NCI-H187 treated with DMSO at 0.1 percent for 48 hours (cell line): ENCODE measurements around the gene DYNLL2.
"Not testable (repeated sequence)": the region's sequence is repeated elsewhere in the genome, so short reads cannot be mapped to it uniquely, and the experiment has no call there.

Experiments used
- DNase-seq: peaks from one replicate; lab custom pipeline; 2025; lab: John Stamatoyannopoulos, UW

DYNLL2 gene

DNA sequence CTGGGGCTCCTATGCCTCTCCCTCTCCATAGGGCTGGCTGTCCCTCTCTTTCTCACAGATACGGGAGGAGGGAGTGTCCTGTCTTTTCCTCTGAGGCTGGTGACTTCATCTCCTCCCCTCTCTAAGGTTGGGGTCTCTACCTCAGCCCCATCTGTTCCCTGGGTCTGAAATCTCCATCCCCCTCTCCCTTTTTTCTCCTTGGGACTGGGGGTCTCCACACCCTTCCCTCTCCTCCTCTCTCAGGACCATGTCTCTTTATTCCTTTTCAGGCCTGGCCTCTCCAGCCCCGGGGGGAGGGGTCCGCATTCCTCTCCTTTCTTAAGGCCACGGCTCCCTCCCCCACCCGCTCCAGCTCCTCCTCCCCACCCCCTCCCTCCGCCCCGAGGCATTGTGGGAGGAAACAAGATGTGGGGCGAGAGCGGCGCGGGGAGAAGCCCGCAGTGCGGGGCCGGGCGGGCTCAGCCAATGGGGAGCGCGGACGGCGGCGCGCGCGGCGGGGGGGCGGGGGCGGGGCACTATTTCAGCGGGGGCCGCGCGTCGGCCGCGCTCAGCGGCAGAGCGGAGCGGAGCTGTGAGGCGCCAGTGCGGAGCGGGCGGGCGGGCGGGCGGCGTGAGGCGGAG lies at the start of gene DYNLL2:
TSS of gene DYNLL2 (plus strand) at position 550 of the 621 bp plus-strand sequence. CDS start 3,672 bp downstream, outside the sequence.
- DNase-seq = peak; percentile 79

DNA sequence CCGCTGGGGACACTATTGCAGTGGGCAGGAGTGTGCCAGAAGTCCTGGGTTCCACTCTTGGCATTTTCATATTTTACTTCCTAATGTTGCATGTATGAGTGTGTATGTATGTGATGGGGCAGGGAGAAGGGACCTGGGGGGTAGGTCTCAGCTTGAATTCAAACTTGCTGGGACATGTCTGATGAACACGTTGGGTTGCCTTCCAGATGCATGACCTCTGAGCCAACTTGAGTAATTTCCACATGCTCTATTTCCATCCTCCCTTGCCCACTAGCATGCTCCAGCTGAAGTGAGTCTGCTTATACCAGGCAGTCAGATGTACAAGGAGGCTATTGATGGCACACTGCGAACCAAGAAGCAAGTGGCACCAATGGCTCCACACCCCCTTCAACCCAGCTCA lies 43.2 kb upstream of the DYNLL2 start:
- no peak for DNase-seq

DNA sequence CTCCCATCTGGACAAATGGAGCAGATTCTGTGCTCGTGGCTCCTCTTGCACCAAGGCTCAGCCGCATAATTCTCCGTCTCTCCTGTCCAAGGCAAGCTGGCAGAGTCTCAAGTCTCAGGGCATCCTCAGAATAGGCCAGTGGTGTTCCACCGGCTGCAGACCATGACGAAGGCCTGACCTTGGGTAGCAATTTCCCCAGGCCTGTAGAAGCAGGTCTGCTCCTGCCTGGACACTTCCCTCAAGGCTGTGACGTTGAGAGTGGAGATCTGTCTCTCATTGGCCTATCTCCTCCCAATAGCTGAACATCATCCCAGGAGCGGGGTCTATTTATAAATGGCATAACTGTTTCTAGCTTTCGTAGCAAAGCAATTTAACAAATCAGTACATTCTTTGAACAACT lies 42.8 kb upstream of the DYNLL2 start:
- DNase-seq = no peak

DNA sequence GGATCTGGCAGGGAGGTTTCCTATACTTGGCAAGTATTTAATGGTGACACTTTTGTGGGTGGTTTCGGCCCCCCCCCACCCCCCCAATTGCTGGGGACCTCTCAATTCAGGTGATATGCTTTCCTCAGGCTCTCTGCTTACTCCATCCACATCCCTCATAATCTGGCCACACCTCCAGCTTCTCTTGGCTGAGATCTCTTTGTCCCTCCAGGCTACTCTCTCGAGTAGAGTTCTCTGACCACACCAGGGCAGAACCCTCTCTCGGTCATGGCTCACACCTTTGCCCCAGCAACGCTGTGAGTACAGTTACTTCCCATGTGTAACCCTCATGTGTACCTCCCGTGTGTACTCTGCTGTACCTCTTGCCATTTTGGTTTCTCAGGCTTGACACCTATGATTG lies 42.1 kb upstream of the DYNLL2 start:
- no peak for DNase-seq

DNA sequence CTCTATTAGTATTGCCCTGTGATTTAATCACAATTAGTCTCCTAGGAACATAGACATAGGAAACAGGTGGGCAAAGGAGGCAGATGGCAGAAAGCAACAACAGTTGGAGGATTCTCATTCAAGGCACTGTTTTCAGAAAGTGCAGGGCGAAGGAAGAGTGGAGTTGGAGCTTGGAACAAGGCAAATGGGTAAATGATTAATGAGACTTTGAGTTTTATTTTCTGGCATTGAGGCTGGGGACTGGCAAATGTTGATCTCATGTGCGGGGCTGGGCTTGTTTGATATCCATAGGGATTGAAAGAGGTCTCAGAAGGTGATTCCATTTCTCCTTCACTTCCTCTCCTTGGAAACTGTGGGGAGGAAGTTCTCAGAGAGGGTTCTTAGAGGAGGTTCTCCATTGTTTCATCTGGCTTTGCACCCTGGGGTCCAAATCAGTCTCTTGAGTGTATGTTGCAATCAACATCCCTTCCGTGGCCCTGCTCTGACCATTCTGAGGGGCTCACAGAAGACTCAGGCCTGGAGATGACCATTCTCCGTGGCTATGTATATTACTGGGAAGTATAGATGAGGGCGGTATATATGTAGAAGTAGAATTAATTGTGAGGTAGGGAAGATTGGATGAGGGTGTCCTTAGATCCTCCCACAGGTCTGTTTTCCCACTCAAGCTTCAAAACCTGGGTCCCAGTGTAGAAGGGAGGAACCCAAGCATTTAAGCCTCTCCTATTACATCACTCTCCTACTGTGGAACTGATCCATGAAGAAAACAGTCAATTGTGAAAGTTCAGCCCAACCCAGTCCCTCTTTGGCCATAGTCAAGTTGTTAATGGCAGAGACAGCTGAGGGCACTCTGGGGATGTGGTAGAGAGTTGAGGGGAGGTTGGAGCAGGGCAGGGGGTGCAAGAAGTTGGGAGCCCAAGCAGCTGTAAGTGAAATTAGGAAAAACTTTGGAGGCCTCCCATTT lies 39.7 kb upstream of the DYNLL2 start:
- DNase-seq = no peak

DNA sequence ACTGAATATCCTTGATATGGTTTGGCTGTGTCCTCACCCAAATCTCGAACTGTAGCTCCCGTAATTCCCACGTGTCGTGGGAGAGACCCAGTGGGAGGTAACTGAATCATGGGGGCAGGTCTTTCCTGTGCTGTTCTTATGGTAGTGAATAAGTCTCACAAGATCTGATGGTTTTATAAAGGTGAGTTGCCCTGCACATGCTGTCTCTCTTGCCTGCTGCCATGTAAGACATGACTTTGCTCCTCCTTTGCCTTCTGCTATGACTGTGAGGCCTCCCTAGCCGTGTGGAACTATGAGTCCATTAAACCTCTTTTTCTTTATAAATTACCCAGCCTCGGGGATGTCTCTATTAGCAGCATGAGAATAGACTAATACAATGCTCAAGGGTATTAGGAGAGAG lies 39.0 kb upstream of the DYNLL2 start:
- DNase-seq = not testable (repeated sequence)

DNA sequence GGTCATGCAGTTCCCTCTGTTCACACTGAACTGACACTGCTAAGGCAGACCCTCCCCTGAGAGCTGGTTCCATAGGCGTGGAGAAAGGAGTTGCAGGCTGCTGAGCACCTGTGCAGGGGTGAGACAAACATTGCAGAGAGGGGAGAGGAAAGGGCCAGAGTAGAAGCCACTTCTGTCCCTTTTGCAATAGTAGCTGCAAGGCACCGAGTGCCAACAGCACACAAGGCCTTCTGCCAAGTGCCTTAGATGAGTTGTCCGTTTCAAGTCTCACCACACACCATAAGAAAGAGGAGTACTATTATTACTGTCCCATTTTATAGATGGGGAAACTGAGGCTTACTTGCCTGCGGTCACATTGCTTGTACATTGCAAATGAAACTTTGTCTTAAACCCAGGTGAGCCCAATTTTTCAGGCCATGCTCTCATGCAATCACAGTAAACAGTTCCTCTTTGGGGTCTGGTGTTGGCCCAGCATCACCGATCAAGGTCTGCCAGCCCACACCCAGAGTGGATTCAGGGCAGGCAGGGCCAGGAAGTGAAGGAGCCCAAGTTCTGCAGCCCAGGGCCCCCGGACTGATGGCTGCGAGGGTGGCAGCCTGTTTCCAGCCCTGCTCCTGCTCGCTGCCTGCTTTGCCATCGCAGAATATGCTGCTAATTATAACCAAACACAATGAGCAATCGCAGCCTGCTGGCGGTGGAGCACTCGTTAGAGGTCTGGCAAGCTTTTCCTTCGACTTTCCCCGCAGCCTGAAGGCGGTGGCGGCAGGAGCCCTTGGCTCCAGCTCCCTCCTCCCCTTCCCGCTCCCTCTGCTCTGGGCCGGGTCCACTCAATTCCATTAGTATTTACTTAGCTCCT lies 36.8 kb upstream of the DYNLL2 start:
- DNase-seq = no peak

DNA sequence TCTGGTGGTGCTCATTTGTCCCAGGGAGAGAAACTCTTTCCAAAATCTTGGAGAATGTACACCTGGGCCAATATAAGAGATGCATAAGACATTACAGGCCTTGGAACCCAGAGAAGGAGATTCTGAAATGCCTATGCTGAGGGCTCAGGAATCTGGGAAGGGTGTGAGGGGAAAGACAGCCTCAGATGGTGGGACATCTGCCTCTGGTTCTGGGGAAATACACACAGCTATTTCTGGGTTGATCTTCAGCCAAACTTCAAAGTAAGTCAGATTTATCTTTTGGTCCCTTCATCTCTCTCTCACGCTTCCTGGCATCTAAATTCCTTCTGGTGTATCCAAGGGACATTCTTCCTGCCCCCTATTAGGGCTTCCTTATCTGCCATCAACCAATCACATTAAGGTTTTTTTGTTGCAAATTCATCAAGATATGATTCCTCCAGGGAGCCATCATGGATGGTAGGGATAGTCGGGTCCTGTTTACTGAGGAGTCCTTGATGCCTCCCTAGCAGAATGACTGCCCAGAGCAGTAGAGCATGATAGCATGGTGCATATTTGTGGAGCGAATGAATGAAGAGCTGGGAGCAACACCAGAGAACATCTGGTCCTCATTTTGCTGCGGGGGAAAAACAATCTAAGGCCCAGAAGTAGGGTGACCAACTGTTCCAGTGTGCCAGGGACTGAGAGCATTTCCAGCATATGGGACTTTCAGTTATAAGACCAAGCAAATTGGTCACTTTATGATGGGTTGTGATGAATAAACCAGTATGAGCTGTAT lies 35.7 kb upstream of the DYNLL2 start:
- no peak for DNase-seq

DNA sequence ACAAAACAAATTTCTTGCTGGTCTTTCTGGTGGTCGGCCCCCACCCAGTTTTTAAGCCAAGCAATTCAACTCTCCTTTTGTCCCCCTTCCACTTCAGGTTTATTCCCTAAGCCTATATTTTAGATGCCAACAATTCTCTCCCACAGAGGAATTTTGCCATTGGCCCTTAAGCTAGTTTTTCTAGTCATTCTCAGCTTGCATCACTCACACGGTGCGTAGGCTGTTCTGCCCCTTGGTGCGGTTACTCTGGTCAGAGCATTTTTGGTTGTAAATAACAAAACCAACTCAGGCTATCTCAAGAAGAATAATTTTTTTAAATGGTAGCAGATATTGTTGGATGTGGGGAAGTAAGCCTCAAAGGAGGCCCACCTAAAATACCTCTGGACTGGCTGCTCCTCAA lies 33.7 kb upstream of the DYNLL2 start:
- no peak for DNase-seq

DNA sequence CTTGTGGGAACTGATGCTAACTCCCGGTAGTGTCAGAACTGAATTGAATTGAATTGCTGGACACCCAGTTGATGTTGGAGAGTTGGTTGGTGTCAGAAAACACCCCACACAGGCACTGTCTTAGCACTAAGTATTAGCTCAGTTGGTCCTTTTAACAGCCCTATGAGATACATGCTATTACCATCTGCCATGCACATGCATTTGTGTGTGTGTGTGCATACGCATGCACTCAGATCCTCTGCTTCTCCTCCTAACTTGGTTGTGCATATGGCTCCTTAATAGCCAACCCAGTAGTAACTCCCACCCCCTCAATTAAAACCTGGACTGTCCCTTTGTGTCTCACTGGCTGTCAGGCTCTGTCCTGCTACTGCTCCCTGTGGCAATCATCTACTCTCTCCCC lies 32.3 kb upstream of the DYNLL2 start:
- no peak for DNase-seq

DNA sequence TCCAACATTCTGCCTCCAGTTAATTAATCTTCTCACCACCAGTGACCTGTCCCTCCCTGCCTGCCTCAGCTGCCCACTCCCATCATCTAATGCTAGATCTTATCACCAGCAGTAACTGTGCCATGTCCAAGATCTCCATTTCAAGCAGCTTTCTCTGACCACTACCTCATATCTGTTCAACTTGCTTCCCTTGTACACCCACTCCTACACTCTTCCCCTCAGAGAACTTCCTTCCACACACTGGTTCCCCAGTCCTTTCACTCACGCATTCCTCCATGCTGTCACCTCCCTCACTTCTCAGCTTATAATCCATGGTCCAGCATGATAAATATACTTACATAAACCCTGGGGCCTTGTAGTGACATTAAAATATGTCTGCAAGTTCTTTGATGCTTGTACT lies 31.8 kb upstream of the DYNLL2 start:
- no peak for DNase-seq

DNA sequence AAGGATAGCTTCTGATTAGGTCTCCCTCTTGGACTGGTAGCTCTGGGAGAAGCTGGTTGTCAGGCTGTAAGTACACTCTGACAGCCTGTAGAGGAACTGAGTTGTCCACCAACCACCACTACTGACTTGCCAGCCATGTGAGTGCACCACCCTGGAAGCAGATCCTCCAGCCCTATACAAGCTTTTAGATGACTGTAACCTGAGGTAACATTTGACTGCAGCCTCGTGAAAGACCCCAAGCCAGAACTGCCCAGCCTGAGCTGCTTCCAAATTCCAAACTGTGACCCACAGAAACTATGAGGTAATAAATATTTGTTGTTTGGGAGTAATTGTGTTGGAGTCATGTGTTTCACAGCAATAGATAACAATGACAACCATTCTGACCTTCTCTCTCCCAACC lies 30.8 kb upstream of the DYNLL2 start:
- no peak for DNase-seq

DNA sequence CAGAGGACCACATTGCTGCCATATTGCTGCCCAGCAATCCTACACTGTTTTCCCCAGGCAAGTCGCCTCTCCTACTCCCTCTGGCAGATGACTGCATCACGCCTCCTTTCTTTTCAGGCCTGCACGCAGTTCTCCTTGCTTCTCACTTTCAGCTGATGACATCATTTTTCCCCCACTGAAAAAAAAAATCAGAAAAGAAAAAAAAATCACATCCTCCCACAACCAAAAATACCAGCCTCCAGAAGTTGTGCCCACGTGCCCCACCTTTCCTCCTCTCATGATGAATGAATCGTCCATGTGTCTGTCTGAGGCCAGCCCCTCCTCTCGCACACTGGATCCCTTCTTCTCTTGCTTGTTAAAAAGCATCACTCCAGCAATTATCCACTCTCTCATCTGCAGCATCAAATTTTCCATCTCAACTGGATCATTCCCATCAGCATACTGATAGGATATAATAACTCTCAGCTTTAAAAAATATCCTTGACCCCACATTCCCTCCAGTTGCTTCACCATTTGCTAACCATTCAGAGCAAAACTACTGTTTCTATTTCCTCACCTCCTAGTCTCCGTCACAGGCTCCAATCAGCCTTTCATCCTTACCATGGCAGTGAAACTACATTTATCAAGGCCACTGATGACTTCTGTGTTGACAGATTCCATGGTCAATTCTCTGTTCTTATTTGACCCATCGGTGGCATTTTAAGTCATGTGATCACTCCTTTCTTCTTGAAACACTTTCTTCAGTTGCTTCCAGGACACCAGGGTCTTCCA lies 30.1 kb upstream of the DYNLL2 start:
- DNase-seq = no peak

DNA sequence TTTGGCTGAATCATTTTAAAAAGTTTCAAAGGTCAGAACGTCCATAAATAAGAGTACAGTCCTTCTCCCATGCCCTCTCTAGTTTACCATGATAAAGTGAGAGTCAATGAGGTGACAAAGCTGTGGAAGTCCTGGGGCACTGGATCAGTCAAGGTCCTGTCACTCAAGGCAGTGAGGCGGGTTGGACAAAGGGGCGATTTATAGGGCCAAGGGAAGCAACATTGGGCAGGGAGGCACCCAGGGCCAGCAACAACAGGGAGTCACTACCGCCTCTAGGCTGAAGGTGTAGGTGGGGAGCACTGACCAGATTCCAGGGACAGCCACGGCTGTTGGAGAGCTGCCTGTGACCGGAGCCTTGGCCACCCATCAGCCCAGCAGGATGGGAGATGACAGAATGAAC lies 28.6 kb upstream of the DYNLL2 start:
- DNase-seq = no peak

DNA sequence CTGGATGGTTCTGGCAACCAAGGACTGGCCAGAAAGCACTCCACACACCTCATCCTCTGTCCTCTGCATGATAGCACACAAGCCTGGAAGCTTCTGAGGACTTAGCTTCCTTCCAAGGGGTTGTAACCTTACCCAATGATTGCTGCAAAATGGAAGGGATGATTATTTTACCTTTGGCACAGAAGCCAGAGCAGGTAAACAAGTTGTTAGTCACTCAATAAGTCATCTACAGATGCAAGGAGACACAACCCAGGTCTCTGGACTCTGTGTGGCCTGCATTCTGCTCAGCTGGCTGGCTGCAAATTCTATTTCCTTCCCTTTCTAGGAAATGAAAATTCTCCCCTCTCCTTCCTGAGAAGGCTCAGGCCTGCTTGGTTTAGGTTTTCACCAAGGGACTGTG lies 26.7 kb upstream of the DYNLL2 start:
- DNase-seq = no peak

DNA sequence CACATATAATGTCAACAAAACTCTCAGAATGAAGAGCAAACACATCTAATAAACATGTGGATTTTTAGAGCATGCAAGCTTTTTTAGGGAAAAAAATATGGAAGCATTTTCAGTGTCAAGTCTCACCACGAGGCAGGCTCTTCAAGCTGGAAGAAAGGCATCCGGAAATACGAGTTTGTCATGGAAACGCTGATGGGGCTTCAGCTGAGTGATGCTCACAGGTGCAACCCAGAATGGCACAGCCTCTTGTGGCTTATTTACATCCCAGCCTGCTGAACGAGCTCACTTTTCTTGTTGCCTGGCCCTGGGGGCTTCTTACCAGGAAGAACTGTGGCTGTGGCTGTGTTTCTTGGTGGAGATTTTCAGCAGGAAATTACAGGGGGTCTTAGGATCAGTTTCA lies 24.1 kb upstream of the DYNLL2 start:
- no peak for DNase-seq

DNA sequence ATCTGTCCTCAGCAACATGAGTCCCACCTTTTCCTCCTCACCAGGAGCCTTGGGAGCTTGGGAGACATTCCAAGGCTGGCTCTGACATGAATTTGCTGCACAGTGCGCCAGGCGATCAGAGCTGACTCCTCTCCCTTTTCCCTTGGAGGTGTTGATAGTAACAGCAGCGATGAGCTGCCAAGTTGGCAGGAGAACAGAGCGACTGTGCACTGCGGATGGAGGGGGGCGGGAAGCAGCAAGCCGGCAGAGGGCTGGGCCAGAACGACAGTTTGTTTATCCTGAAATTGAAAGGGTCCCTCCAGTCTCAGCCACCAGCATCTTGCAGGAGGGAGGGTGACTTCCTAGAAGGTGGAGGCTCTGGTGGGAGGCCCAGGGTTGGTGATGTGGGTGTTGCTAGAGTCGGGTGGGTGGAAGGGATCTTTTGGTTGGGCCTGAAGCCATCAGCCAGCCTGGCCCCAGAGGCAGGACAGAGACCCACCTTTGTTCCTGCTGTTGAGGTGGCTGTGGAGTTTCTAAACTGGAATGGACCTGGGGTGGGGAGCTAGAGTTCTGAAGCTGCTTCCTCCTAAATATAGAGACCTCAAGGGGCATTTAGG lies 22.5 kb upstream of the DYNLL2 start:
- DNase-seq = no peak

DNA sequence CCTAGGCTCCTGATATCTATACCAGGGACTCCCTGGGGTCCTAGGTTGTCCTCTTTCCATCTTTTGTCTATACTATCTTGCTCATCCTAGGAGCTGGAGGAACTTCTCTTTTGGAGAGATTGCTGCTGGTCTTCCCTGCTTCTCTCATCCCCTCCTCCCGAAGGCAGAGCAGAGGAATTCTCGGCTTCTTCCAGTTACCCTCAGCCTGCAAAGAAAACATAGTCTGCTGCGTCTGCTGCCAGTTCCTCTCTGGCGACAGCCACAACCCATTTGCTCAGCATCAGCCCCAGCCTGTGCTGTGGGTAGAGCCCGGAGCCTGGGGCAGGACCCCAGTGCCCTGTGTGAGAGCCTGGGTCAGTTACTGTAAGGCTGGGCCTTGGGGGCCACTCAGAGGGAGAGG lies 21.5 kb upstream of the DYNLL2 start:
- DNase-seq = no peak

DNA sequence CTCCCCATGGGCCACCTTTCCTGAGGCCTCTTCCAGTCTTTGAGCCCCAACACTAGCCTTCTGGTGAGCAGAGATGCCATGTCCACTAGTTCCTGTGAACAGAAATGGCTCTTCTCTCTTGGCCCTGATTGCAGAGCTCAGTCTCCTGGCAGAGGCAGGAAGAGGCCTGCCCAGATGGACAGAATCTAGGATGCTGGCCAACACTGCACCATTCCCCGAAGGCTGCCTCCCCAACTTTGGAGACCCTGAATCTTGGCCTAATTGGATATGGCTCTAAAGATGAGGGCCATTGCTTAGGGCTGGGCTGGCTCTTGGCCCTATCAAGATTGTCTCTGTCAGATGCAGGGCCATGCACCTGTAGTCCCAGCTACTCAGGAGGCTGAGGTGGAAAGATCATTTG lies 18.0 kb upstream of the DYNLL2 start:
- no peak for DNase-seq

DNA sequence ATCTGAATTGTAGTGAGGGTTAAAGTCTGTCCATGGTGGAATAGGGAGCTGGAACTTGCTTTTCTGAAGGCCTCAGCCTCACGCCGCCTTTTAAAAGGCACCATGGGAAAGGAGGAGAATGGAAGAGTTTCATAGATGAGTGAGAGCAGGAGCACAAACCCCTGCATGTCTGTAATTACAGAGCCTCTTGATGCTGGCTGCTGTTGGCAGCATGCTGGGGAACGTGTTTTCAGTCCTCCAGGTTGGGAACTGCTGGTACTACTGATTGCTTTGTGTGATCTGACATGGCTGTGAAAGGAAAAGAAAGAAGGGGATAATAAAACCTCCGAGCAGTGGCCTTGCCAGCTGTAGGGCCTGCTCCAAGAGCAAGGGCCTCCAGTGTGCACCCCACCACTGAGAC lies 16.8 kb upstream of the DYNLL2 start:
- no peak for DNase-seq

DNA sequence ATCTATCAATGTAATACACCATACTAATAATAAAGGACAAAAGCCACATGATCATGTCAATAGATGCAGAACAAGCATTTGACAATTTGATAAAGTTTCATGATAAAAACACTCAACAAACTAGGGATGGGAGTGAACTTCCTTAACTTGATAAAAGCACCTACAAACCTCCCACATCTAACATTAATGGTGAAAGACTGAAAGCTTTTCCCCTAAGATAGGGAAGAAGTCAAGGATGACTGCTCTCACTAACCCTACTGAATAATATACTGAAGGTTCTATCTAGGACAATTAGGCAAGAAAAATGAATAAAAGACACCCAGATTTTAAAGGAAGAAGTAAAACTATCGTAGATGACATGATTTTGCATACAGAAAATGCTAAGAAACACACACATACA lies 10.4 kb upstream of the DYNLL2 start:
- no peak for DNase-seq
